Fibroblast of lung (primary cell): ENCODE measurements around the gene HOXC10. TPM values are rescaled to one million over a fixed set of nuclear protein-coding genes. Genes with fewer than 3 reads are reported as not detected.

ENCODE experiments used
- DNase-seq, 2 donors: peaks; one replicate each; pipeline versions ENCODE4 v3.0.0 to v3.0.0-alpha.2; 2010; ENCODE audit warnings: low read depth in 2 of 2
- H2AFZ ChIP-seq: 2 replicates; pipeline ENCODE4 v1.5.1; 2012; ENCODE audit warnings: low read length, control low read depth, inconsistent platforms
- H3K27ac ChIP-seq: 2 replicates; pipeline ENCODE4 v1.5.1; 2011; ENCODE audit warnings: low read length, control low read depth; ENCODE audit not compliant: insufficient read depth
- H3K27me3 ChIP-seq: 2 replicates; pipeline ENCODE4 v1.5.1; 2011; ENCODE audit warnings: mild to moderate bottlenecking, low read length; ENCODE audit not compliant: control insufficient read depth, insufficient read depth
- H3K36me3 ChIP-seq: 2 replicates; pipeline ENCODE4 v1.5.1; 2011; ENCODE audit warnings: low read length; ENCODE audit not compliant: control insufficient read depth, insufficient read depth
- H3K4me1 ChIP-seq: 2 replicates; pipeline ENCODE4 v1.5.1; 2011; ENCODE audit warnings: low read length; ENCODE audit not compliant: control insufficient read depth, insufficient read depth; ENCODE audit errors: extremely low read depth
- H3K4me2 ChIP-seq: 2 replicates; pipeline ENCODE4 v1.5.1; 2011; ENCODE audit warnings: low read length, control low read depth; ENCODE audit not compliant: insufficient read depth; ENCODE audit errors: extremely low read depth
- H3K4me3 ChIP-seq, 4 experiments: fragments of 200-600 bp in 1 of 4; sonication (generic) in 1 of 4; replicated peaks in 1 of 4; 2 replicates each; pipeline ENCODE4 v1.5.1; 2011 to 2016; ENCODE audit warnings: low read length in 4 of 4, low read depth in 3 of 4, mild to moderate bottlenecking in 3 of 4, control low read depth in 2 of 4, inconsistent platforms in 1 of 4, mixed read lengths in 1 of 4; ENCODE audit not compliant: insufficient read depth in 1 of 4; ENCODE audit errors: control extremely low read depth in 1 of 4
- H3K79me2 ChIP-seq: 2 replicates; pipeline ENCODE4 v1.5.1; 2012; ENCODE audit warnings: mild to moderate bottlenecking, low read length, inconsistent platforms; ENCODE audit not compliant: control insufficient read depth, insufficient read depth
- H3K9ac ChIP-seq: 2 replicates; pipeline ENCODE4 v1.5.1; 2011; ENCODE audit warnings: mild to moderate bottlenecking, low read length, control low read depth; ENCODE audit not compliant: insufficient read depth
- H3K9me3 ChIP-seq: 2 replicates; pipeline ENCODE4 v1.5.1; 2012; ENCODE audit warnings: low read depth, low read length; ENCODE audit not compliant: control insufficient read depth, insufficient read depth
- H4K20me1 ChIP-seq: 2 replicates; pipeline ENCODE4 v1.5.1; 2011; ENCODE audit warnings: low read length; ENCODE audit not compliant: control insufficient read depth, insufficient read depth; ENCODE audit errors: extremely low read depth
- CTCF ChIP-seq, 2 donors: IDR thresholded peaks in 1 of 2; conservative IDR thresholded peaks in 1 of 2; 1 replicate in 1 of 2; 2 replicates in 1 of 2; pipeline ENCODE4 v1.5.1; 2011 to 2012; ENCODE audit warnings: low read length in 2 of 2, control low read depth in 1 of 2, inconsistent platforms in 1 of 2, low read depth in 1 of 2, mild to moderate bottlenecking in 1 of 2
- EZH2 ChIP-seq: IDR thresholded peaks from 2 replicates; pipeline ENCODE4 v1.5.1; 2012; ENCODE audit warnings: low read length, control low read depth, mild to moderate bottlenecking; ENCODE audit errors: missing control alignments
- polyA plus RNA-seq, 2 donors: library from polyadenylated mRNA; depleted of rRNA in 1 of 2; stranded (reverse) in 1 of 2; unstranded in 1 of 2; fragments of >200 nt; gene quantifications; 2 replicates each; pipeline ENCODE4 v1.2.1, GENCODE V29; 2011 to 2012; ENCODE audit warnings: missing spikeins in 1 of 2
- total RNA-seq: library from RNA; depleted of rRNA; stranded (reverse); fragments of >200 nt; gene quantifications from 2 replicates; pipeline ENCODE4 v1.2.1, GENCODE V29; 2014

HOXC10 gene
- total and polyA plus RNA-seq, 2 donors (not counting 1 experiment from before 2014, with no cell fraction given) = 0.06 TPM; not detected in 1

- H3K27me3 ChIP-seq = peaks cover 89% of the 10 kb centered on the region
- H3K4me3 ChIP-seq = no peak overlapping the region
- H3K27ac ChIP-seq = no peak overlapping the region
- TF ChIP-seq EZH2 = peak; percentile 86
- TF ChIP-seq CTCF (conservative IDR thresholded peaks at IDR 0.05 in 1 of 2, IDR thresholded peaks at IDR 0.05 in 1 of 2; ENCODE audit: low read depth in 1 of 2, low read length in 2 of 2) = no peak
- H3K36me3 ChIP-seq = no peaks in the 10 kb centered on the region
- H3K4me2 ChIP-seq = no peak overlapping the region
- H3K79me2 ChIP-seq = no peaks in the 10 kb centered on the region
- no peaks in the 10 kb centered on the region for H4K20me1 ChIP-seq
- no peak for DNase-seq
- H3K9me3 ChIP-seq = no peaks in the 10 kb centered on the region
- no peaks in the 10 kb centered on the region for H3K4me1 ChIP-seq
- H3K9ac ChIP-seq = no peak overlapping the region
- no peak overlapping the region for H2AFZ ChIP-seq
Measured at GRCh38 chr12:53986686-53987483, 1.9 kb downstream of the HOXC10 start.

GRCh38 chr12:53987787-53988230 lies 2.9 kb downstream of the HOXC10 start:
- H3K9me3 ChIP-seq = no peaks in the 10 kb centered on the region
- no peaks in the 10 kb centered on the region for H4K20me1 ChIP-seq
- no peaks in the 10 kb centered on the region for H3K36me3 ChIP-seq
- peaks cover 88% of the 10 kb centered on the region for H3K27me3 ChIP-seq
- H3K27ac ChIP-seq = no peak overlapping the region
- no peaks in the 10 kb centered on the region for H3K4me1 ChIP-seq
- H3K4me3 ChIP-seq = no peak overlapping the region
- no peak overlapping the region for H2AFZ ChIP-seq
- no peak for DNase-seq
- H3K79me2 ChIP-seq = no peaks in the 10 kb centered on the region
- no peak overlapping the region for H3K9ac ChIP-seq
- no peak for TF ChIP-seq EZH2
- TF ChIP-seq CTCF (conservative IDR thresholded peaks at IDR 0.05 in 1 of 2, IDR thresholded peaks at IDR 0.05 in 1 of 2; ENCODE audit: low read depth in 1 of 2, low read length in 2 of 2) = no peak
- H3K4me2 ChIP-seq = no peak overlapping the region

- Histone ChIP-seq H3K4me3 (no peak overlapping the region), H3K27me3 (peaks cover 88% of the 10 kb centered on the region), H3K9ac (no peak overlapping the region), H3K4me1 (no peaks in the 10 kb centered on the region), H3K27ac (no peak overlapping the region), H3K9me3 (no peaks in the 10 kb centered on the region), H3K36me3 (no peaks in the 10 kb centered on the region), H3K4me2 (no peak overlapping the region), H4K20me1 (no peaks in the 10 kb centered on the region), H3K79me2 (no peaks in the 10 kb centered on the region), H2AFZ (no peak overlapping the region)
- no peak for TF ChIP-seq CTCF (conservative IDR thresholded peaks at IDR 0.05 in 1 of 2, IDR thresholded peaks at IDR 0.05 in 1 of 2; ENCODE audit: low read depth in 1 of 2, low read length in 2 of 2)
- TF ChIP-seq EZH2 = no peak
- no peak for DNase-seq
Measured at GRCh38 chr12:53988541-53989226, 3.7 kb downstream of the HOXC10 start.
